ENCODE data around the gene VPS36.
"Not testable (repeated sequence)": the region's sequence is repeated elsewhere in the genome, so short reads cannot be mapped to it uniquely, and the experiment has no call there.

The VPS36 gene

GRCh38 chr13:52374389-52374788 is 76.0 kb downstream of the VPS36 start:
- no peak for DNase-seq

- DNase-seq = not testable (repeated sequence)
Measured at GRCh38 chr13:52373277-52373676, 77.2 kb downstream of the VPS36 start.

- no peak for DNase-seq
Measured at GRCh38 chr13:52371736-52372247, 78.6 kb downstream of the VPS36 start.

GRCh38 chr13:52366291-52366690 is 84.1 kb downstream of the VPS36 start:
- no peak for DNase-seq

Data from activated CD4-positive, alpha-beta T cell treated with anti-CD3 and anti-CD28 coated beads, Interleukin-2, amount 50 U/mL, for 16 hours (primary cell).